ENCODE data around the gene CABP7.

Gene CABP7

GRCh38 chr22:29738118-29738815 is 18.5 kb downstream of the CABP7 start:
- Histone ChIP-seq H4K20me1 (ENCODE audit: insufficient read depth, low read length) (no peaks in the 10 kb centered on the region; the same call in none of the 2 replicates), H3K9ac (ENCODE audit: low read depth, low read length) (no peak overlapping the region), H3K4me2 (ENCODE audit: insufficient read depth, low read length) (no peak overlapping the region), H3K27ac (ENCODE audit: low read length) (no peak overlapping the region), H2AFZ (ENCODE audit: low read depth, low read length) (no peak overlapping the region), H3K4me3 (ENCODE audit: low read depth in 1 of 2, low read length in 2 of 2) (no peak overlapping the region), H3K9me3 (ENCODE audit: insufficient read depth, low read length, severe bottlenecking) (no peaks in the 10 kb centered on the region), H3K4me1 (ENCODE audit: insufficient read depth, low read length) (no peaks in the 10 kb centered on the region), H3K27me3 (ENCODE audit: insufficient read depth, low read length, poor library complexity) (no peaks in the 10 kb centered on the region), H3K79me2 (ENCODE audit: insufficient read depth, low read length) (no peaks in the 10 kb centered on the region), H3K36me3 (ENCODE audit: insufficient read depth, low read length) (peaks cover 31% of the 10 kb centered on the region)
- TF ChIP-seq EZH2 (IDR thresholded peaks at IDR 0.05; ENCODE audit: borderline replicate concordance, low read depth, low read length, severe bottlenecking) (no peak), CTCF (IDR thresholded peaks at IDR 0.05; ENCODE audit: borderline replicate concordance, extremely low read depth, low read length, poor library complexity, severe bottlenecking) (no peak)
- DNase-seq (no peak), ATAC-seq (ENCODE audit: insufficient read depth, low read depth) (no peak)

GRCh38 chr22:29739346-29739875 is 19.6 kb downstream of the CABP7 start:
- no peak for TF ChIP-seq EZH2 (IDR thresholded peaks at IDR 0.05; ENCODE audit: borderline replicate concordance, low read depth, low read length, severe bottlenecking)
- no peak for TF ChIP-seq CTCF (IDR thresholded peaks at IDR 0.05; ENCODE audit: borderline replicate concordance, extremely low read depth, low read length, poor library complexity, severe bottlenecking)
- H3K9me3 ChIP-seq (ENCODE audit: insufficient read depth, low read length, severe bottlenecking), result no peaks in the 10 kb centered on the region
- peaks cover 28% of the 10 kb centered on the region for H3K36me3 ChIP-seq (ENCODE audit: insufficient read depth, low read length)
- H4K20me1 ChIP-seq (ENCODE audit: insufficient read depth, low read length), result no peaks in the 10 kb centered on the region; the same call in none of the 2 replicates
- H3K4me1 ChIP-seq (ENCODE audit: insufficient read depth, low read length), result no peaks in the 10 kb centered on the region
- H3K4me2 ChIP-seq (ENCODE audit: insufficient read depth, low read length), result no peak overlapping the region
- no peak overlapping the region for H3K9ac ChIP-seq (ENCODE audit: low read depth, low read length)
- H3K27ac ChIP-seq (ENCODE audit: low read length), result no peak overlapping the region
- H2AFZ ChIP-seq (ENCODE audit: low read depth, low read length), result no peak overlapping the region
- ATAC-seq (ENCODE audit: insufficient read depth, low read depth), result no peak
- H3K79me2 ChIP-seq (ENCODE audit: insufficient read depth, low read length), result no peaks in the 10 kb centered on the region
- H3K4me3 ChIP-seq (ENCODE audit: low read depth in 1 of 2, low read length in 2 of 2), result no peak overlapping the region
- DNase-seq, result no peak
- H3K27me3 ChIP-seq (ENCODE audit: insufficient read depth, low read length, poor library complexity), result no peaks in the 10 kb centered on the region

- no peak overlapping the region for H3K4me3 ChIP-seq (ENCODE audit: low read depth in 1 of 2, low read length in 2 of 2)
- no peak overlapping the region for H2AFZ ChIP-seq (ENCODE audit: low read depth, low read length)
- H3K4me1 ChIP-seq (ENCODE audit: insufficient read depth, low read length), result no peaks in the 10 kb centered on the region
- H4K20me1 ChIP-seq (ENCODE audit: insufficient read depth, low read length), result no peaks in the 10 kb centered on the region; the same call in none of the 2 replicates
- ATAC-seq (ENCODE audit: insufficient read depth, low read depth), result no peak
- no peak overlapping the region for H3K4me2 ChIP-seq (ENCODE audit: insufficient read depth, low read length)
- H3K79me2 ChIP-seq (ENCODE audit: insufficient read depth, low read length), result no peaks in the 10 kb centered on the region
- no peak overlapping the region for H3K9ac ChIP-seq (ENCODE audit: low read depth, low read length)
- TF ChIP-seq EZH2 (IDR thresholded peaks at IDR 0.05; ENCODE audit: borderline replicate concordance, low read depth, low read length, severe bottlenecking) (no peak), CTCF (IDR thresholded peaks at IDR 0.05; ENCODE audit: borderline replicate concordance, extremely low read depth, low read length, poor library complexity, severe bottlenecking) (no peak)
- DNase-seq, result no peak
- peaks cover 32% of the 10 kb centered on the region for H3K36me3 ChIP-seq (ENCODE audit: insufficient read depth, low read length)
- H3K9me3 ChIP-seq (ENCODE audit: insufficient read depth, low read length, severe bottlenecking), result no peaks in the 10 kb centered on the region
- H3K27me3 ChIP-seq (ENCODE audit: insufficient read depth, low read length, poor library complexity), result no peaks in the 10 kb centered on the region
- no peak overlapping the region for H3K27ac ChIP-seq (ENCODE audit: low read length)
Observed at GRCh38 chr22:29740216-29740615, 20.4 kb downstream of the CABP7 start.
